HG03280 (cell line): ENCODE measurements around the gene PPP1R14B.

Source experiments
- ATAC-seq: cut with Tn5 transposase; IDR thresholded peaks from one replicate; pipeline ENCODE4 v1.9.1; 2021; ENCODE audit warnings: mild to moderate bottlenecking, moderate library complexity; ENCODE audit not compliant: unreplicated experiment

The PPP1R14B gene

DNA sequence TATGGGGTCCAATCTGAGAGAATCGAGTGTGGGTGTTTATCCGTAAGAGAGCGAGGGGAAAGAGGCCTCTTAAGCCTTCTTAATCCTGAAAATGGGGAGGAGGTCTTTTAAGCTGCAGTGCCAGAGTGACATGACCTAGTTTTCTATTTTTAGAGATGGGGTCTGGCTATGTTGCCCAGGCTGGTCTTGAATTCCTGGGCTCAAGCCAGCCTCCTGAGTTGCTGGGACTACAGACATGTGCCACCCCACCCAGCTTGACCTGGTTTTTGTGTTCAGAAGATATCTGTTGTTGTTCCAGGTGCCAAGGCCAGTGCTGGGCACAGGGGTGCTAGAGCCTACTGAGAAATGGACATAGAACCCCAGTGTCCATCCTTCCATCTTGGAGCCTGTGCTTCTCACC lies 36.3 kb upstream of the PPP1R14B start:
- ATAC-seq: no peak

- no peak for ATAC-seq
Measured at GRCh38 chr11:64281957-64282770, 35.4 kb upstream of the PPP1R14B start.

DNA sequence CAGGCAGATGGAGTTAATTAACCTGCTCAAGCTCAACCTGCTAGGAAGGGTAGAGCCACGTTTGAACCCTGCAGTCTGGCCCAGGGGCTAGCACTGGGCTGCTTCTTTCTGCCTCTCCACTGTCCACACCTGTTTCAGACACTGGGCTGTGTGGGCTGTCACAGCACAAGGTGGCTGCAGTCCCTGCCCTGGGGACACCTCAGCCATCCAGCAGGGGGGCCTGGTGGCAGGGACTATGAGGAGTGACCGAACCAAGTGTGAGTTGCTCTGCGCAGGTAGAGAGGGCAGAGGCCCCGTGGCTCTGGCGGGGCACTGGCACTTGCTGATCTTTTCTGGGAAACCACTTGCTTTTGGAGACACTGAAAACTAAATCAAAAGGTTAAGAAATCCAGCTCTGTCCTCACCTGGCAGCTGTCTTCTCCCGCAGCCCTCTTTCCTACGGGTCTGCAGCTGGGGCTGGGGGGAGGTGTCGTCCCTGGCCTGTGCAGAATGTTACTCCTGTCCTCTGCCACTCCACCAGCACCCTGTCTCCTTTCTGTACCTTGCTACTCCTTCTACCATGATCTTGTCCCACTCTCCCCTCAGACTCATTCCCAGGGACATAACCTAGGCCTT lies 31.9 kb upstream of the PPP1R14B start:
- no peak for ATAC-seq

- ATAC-seq: no peak
Measured at GRCh38 chr11:64276653-64277431, 30.1 kb upstream of the PPP1R14B start.

DNA sequence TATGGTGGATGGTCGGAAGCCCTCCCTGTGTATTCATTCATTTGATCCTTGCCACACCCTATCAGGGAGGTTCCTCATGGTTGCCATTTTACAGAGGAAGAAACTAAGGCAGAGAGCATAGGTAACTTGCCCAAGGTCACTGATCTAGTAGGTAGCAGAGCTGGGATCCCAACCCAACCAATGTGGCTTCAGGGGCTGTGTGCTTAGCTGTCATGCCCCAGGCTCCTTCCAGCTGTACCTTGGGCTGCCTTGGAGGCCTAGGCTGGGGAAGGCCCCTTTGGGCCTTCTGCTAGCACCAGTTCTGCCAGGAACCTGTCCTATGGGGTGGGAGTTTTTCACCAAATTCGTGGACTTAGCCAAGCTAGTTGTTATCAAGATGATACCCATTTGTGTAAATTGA lies 29.1 kb upstream of the PPP1R14B start:
- no peak for ATAC-seq

- no peak for ATAC-seq
Measured at GRCh38 chr11:64275031-64275800, 28.5 kb upstream of the PPP1R14B start.

DNA sequence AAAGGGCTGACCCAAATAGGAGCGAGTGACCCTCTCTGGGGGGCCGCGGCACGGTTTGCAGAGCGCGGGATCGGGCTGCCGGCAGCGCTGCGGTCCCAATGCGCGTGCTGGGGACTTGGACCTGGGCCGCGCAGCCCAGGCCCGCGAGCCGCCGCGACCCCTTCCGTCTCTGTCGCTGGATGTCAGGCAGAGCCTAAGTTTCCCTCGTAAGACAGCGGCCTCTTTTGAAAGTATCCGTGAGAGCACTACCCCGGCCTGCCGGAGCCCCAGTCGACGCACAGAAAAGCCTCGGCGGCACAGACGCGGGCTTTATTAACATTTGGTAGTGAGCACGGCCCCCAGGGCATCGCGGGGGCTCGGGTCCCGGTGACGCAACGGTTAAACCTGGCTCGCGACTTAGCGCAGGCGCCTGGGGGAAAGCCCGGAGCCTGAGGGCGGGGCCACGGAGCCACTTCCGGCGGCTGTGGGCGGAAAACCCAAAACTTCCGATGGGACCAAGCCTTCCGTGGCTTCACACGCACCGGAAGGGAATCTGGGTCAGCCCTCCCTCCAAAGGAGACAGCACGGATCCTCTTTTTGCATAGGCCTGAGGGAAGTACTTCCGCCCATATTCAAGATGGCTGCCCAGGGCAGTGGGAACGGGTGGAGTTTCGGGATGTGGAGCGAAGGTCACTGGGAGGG lies 22.9 kb upstream of the PPP1R14B start:
- peak; percentile 64 for ATAC-seq

DNA sequence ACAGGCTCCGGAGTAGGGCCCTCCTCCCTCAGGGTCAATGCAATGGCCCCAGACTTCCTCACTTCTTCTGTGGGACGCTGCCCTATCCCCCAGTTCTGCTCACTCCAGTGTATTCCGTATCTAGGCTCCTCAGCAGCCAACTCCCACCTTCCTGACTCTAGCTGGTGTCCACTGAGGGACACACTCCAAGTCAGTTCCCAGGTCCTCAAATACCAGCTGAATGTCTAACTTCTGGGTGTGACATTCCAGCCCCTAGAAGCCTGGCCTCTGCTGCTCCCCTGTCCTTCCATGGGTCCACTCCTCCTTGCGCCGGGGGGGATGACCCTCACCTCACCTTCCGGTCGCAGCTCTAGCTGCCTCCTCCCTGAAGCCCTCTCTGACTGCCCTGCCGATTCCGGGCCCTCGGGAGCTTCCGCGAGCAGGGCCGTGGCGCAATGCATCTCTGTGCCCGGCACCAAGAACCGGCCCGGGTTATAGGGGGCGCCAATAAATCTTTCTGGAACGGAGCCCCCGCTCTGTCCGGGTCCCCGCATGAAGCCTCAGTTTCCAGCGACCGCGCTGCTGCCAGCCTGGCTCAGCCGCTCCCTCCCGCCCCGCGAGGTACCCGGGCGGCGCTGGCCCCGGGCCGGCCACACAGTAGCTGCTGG lies 22.3 kb upstream of the PPP1R14B start:
- ATAC-seq: peak; percentile 9

- no peak for ATAC-seq
Measured at GRCh38 chr11:64268025-64268892, 21.5 kb upstream of the PPP1R14B start.

DNA sequence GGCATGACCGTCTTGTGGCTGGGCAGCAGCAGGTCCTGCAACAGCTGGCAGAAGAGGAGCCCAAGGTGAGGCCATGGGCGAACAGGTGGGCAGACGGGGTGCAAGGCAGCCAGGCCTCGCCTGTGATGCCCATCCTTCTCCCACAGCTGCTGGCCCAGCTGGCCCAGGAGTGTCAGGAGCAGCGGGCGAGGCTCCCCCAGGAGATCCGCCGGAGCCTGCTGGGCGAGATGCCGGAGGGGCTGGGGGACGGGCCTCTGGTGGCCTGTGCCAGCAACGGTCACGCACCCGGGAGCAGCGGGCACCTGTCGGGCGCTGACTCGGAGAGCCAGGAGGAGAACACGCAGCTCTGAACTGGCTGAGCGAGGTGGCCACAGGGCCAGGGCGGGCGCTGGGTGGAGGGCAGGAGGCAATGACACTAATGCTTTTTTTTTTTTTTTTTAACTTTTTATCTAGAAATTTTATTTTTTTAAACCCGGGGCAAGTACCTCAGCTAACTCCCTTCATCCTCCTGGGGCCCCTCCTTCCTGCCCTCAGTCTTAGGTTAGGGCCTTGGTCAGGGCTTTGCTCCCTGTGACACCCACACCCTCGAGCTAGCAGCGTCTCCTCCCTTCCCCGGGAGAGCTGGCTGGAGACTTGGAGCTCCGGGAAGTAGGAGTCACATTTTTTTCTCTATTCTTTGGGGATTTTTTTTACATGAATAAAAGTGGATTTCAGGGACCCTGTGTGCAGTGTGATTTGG lies 20.6 kb upstream of the PPP1R14B start:
- no peak for ATAC-seq

DNA sequence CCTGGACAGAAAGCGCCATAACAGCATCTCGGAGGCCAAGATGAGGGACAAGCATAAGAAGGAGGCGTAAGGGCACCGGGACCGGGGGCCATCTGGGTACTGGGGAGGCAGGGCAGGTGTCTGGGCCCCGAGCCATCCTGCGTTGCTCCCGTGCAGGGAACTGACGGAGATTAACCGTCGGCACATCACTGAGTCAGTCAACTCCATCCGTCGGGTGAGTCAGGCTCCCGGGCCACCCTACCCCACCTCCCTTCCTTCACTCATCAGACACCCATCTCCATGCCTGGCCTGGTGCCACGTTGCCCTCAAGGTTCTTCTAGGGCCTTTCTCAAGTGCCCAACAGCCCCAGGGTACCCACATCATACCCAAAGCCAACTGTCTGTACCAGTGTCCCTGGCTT lies 19.6 kb upstream of the PPP1R14B start:
- no peak for ATAC-seq

- ATAC-seq: no peak
Measured at GRCh38 chr11:64265176-64266160, 18.7 kb upstream of the PPP1R14B start.

DNA sequence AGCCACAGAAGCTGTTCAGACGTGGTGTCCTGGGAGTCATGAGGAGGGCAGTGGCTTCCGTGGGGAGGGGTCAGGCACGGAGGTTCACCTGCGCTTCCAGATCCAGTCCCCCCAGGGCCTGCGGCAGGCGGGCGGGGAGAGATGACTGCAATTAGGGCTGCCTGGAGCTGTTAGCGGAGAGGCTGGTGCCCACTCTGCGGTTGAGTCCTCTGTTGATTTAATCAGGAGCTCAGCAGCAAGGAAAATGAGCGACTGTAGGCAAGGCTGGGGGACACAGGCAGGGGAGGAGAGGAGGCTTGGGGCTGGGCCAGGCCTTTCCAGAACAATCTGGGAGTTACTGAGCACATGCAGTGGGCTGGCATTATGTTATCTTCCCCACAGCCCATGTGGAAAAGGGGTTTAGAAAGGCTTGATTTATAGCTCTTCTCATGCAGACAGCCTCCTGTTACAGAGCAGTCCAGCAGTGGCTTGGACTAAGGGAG lies 17.7 kb upstream of the PPP1R14B start:
- ATAC-seq: no peak

GRCh38 chr11:64263947-64264317 lies 17.2 kb upstream of the PPP1R14B start:
- ATAC-seq: no peak

- no peak for ATAC-seq
Measured at GRCh38 chr11:64263021-64263946, 16.5 kb upstream of the PPP1R14B start.
